H54 (cell line): Measurements from ENCODE around the gene UQCC2.

ENCODE experiments used
- DNase-seq: peaks from one replicate; pipeline ENCODE4 v3.0.0; 2011; ENCODE audit warnings: low spot score, mixed read lengths; ENCODE audit not compliant: insufficient read length
- FAIRE-seq: peaks from 3 replicates; lab custom pipeline; 2011; peaks lifted over from hg19 to GRCh38; lab: Jason Lieb, UNC
- POLR2A ChIP-seq: IDR thresholded peaks from 2 replicates; pipeline ENCODE4 v1.6.1; 2011; ENCODE audit warnings: low read depth, mild to moderate bottlenecking, low read length

The UQCC2 gene

DNA sequence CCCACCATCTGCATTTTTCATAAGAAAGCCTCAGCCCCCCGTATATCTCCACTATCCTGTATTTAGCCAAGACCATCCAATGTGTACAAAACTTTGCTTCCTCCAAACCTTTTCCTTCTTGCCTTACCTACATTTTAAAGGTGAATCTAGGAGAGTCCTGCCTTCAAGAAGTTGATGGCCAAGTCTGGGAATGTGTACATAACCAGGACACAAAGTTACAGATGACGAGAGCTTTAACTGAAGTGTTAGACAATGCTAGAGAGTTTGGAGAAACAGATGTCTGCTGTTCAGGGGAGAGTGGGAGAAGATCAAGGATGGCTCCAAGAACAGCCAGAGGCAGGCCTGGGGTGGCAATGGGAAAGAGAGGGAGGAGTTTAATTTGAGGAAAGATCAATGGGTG is 2.3 kb upstream of the UQCC2 start:
- no peak for TF ChIP-seq POLR2A
- DNase-seq (no peak), FAIRE-seq (no peak)

GRCh38 chr6:33712914-33713313 is 1.4 kb upstream of the UQCC2 start:
- TF ChIP-seq POLR2A: no peak
- FAIRE-seq (no peak), DNase-seq (no peak)

- FAIRE-seq (no peak), DNase-seq (no peak)
- TF ChIP-seq POLR2A: no peak
Measured at GRCh38 chr6:33710296-33711121, 991 bp downstream of the UQCC2 start.

DNA sequence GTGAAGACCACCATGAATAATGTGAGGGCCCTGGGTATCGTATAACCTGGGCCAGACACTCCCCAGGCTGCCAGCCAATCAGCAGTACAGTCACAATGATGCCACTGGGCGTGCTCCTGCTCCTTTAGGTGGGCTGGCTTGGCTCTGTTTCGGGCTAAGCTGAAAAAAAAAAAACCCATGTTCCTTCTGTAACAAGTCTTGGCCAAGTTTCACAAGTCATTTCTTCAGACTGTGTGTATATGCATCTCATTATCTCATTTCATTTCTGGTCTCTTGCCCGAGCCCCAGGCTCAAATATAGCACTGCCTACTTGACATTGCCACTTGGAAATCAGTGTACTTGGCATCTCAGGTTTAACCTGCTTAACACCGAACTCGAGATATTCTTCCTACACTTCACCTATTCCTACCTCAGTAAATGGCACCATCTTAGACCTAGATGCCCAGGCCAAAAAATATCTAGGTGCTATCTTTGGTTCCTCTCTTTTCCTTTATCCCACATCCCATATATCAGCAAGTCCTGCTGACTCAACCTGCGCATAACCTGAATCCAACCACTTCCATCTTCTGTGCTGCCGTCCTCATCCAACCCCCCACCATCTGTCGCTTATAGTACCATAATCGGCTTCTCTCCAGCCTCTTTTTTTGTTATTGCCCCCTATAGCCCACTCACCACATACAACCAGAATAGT is 1.8 kb downstream of the UQCC2 start:
- TF ChIP-seq POLR2A: no peak
- DNase-seq (no peak), FAIRE-seq (no peak)

DNA sequence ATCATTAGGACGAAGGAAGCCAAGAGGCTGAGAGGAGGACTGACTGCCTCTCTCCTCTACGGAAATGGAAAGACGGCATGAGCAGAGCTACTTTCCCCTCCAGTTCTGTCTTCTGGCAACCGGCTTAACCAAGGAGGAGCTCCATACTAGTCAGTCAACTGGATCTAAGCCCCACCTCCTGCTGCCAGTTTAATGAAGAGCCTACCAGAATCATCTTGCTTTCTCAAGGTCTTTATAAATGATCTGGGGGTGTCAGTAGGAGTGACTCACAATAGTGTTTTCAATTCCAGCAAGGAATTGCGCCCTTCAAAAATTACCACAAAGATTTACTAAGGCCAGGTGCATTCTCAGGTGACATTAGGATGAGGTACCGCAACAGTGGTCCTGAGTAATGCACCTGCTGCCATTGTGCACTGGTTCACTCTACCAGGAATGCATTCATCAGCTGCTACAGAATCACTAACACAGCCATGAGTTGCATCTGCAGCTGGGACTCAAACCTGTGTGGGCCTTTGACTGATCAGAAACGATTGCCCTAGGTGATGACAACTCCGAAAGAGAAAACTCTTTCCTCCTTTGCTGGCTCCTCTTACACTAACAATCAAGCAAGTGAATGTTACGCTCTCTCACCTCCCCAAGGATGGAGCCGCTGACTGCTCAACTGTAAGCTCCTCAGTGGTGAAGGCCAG is 2.8 kb downstream of the UQCC2 start:
- TF ChIP-seq POLR2A: no peak

DNA sequence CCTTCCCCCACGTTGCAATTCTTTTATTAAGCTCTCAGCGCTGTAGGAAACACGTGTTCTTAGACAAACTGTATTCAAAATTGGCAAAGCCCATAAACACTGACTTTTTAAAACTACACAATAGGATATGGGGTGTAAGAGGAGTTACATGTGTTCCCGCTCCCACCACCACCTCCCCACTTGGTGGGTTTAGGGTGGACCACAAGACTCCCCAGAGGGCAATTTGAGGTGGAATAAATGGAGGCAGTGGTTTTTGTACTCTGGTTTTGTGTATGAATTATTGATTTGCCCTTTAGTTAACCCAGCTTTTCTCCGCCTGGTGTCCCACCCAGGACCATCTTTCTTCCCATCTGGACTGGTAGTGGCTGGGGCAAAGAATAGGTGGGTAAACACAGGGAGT is 3.7 kb downstream of the UQCC2 start:
- TF ChIP-seq POLR2A: no peak
- no peak for DNase-seq
- no peak for FAIRE-seq

More for the DNA sequence above, 2.8 kb downstream of the UQCC2 start:
- DNase-seq (no peak), FAIRE-seq (no peak)

- DNase-seq: no peak
- TF ChIP-seq POLR2A: no peak
- FAIRE-seq: no peak
Measured at GRCh38 chr6:33705955-33706725, 5.4 kb downstream of the UQCC2 start.

- no peak for FAIRE-seq
- DNase-seq: no peak
- no peak for TF ChIP-seq POLR2A
Measured at GRCh38 chr6:33705268-33705885, 6.1 kb downstream of the UQCC2 start.

DNA sequence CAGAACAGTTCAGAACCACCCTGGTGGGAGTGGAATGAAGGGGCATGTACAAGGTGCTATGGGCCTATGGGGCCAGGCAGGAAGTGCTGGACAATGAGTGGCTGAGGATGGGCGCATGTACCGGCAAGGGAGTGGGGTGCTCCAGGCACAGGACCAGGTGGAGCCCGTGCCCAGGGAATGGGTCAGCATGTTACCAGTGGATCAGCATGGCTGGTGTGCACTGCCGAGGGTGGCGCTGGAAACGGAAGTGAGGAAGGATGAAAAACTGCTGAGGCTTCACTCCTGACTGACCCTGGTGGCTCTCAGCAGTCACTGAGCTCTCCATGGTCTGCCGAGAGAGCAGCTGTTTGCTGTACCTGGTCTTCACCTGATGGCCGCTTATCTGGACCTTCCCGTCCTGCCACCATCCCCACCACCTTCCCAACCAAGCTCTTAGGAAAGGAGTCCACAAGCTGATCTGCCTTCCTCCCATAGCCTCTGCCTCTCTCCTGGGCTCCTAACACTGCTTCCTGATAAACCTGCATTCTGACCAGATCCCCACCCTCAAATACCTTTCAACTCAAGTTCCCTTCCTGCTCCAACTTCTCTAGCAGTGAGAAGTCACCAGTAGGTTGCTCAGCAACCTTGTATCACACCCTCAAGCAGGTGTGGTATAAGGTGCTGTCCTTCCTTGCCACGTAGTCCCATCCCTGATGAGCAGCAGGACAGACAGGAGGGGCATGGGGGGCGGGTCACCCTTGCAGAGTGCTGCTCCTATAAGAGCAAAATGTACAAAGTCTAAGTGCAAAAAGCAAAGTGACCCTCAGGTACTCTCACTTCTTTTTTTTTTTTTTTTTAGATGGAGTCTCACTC is 7.1 kb downstream of the UQCC2 start:
- no peak for TF ChIP-seq POLR2A
- FAIRE-seq: no peak
- no peak for DNase-seq

- TF ChIP-seq POLR2A: no peak
- DNase-seq (peak; percentile 60), FAIRE-seq (peak; percentile 36)
Measured at GRCh38 chr6:33702345-33702977, 9.0 kb downstream of the UQCC2 start.

GRCh38 chr6:33700391-33701050 is 11.0 kb downstream of the UQCC2 start:
- FAIRE-seq: peak; percentile 36
- no peak for TF ChIP-seq POLR2A
- peak; percentile 44 for DNase-seq
